Measurements from ENCODE around the gene UGT1A8. TPM values are rescaled to one million over a fixed set of nuclear protein-coding genes. Genes with fewer than 3 reads are reported as not detected.

Gene UGT1A8
- total RNA-seq, 1 donor from 2014 or later: not detected

- Histone ChIP-seq H3K36me3 (no peaks in the 10 kb centered on the region), H3K27ac (no peak overlapping the region), H3K4me1 (no peaks in the 10 kb centered on the region), H3K9me3 (no peaks in the 10 kb centered on the region), H3K27me3 (no peaks in the 10 kb centered on the region), H3K4me3 (no peak overlapping the region)
- DNase-seq (ENCODE audit: low spot score in 2 of 2): peak in 1 of 2 donors; percentile 40
- intact Hi-C loops (cut with DNase I): no loop called here
- TF ChIP-seq CTCF (IDR thresholded peaks at IDR 0.05): no peak
Measured at GRCh38 chr2:233819884-233820773, 202.7 kb downstream of the UGT1A8 start.

GRCh38 chr2:233820774-233821105 lies 203.3 kb downstream of the UGT1A8 start:
- intact Hi-C loops (cut with DNase I): no loop called here
- peak in 1 of 2 donors; percentile 55 for DNase-seq (ENCODE audit: low spot score in 2 of 2)
- H3K27ac ChIP-seq: no peak overlapping the region
- no peaks in the 10 kb centered on the region for H3K4me1 ChIP-seq
- no peak overlapping the region for H3K4me3 ChIP-seq
- no peaks in the 10 kb centered on the region for H3K9me3 ChIP-seq
- no peaks in the 10 kb centered on the region for H3K27me3 ChIP-seq
- TF ChIP-seq CTCF (IDR thresholded peaks at IDR 0.05): no peak
- H3K36me3 ChIP-seq: no peaks in the 10 kb centered on the region

- H3K27ac ChIP-seq: no peak overlapping the region
- H3K27me3 ChIP-seq: no peaks in the 10 kb centered on the region
- no peak for TF ChIP-seq CTCF (IDR thresholded peaks at IDR 0.05)
- H3K4me3 ChIP-seq: no peak overlapping the region
- peak in 1 of 2 donors; percentile 45 for DNase-seq (ENCODE audit: low spot score in 2 of 2)
- H3K4me1 ChIP-seq: no peaks in the 10 kb centered on the region
- H3K36me3 ChIP-seq: no peaks in the 10 kb centered on the region
- no peaks in the 10 kb centered on the region for H3K9me3 ChIP-seq
- intact Hi-C loops (cut with DNase I): no loop called here
Measured at GRCh38 chr2:233821196-233821595, 203.8 kb downstream of the UGT1A8 start.

GRCh38 chr2:233821709-233822100 lies 204.3 kb downstream of the UGT1A8 start:
- TF ChIP-seq CTCF (IDR thresholded peaks at IDR 0.05): no peak
- H3K36me3 ChIP-seq: no peaks in the 10 kb centered on the region
- intact Hi-C loops (cut with DNase I): no loop called here
- no peaks in the 10 kb centered on the region for H3K27me3 ChIP-seq
- no peaks in the 10 kb centered on the region for H3K4me1 ChIP-seq
- no peaks in the 10 kb centered on the region for H3K9me3 ChIP-seq
- no peak overlapping the region for H3K4me3 ChIP-seq
- H3K27ac ChIP-seq: no peak overlapping the region
- no peak for DNase-seq (ENCODE audit: low spot score in 2 of 2)

GRCh38 chr2:233822101-233822771 lies 204.8 kb downstream of the UGT1A8 start:
- Histone ChIP-seq H3K4me1 (no peaks in the 10 kb centered on the region), H3K9me3 (no peaks in the 10 kb centered on the region), H3K4me3 (no peak overlapping the region), H3K27me3 (no peaks in the 10 kb centered on the region), H3K27ac (no peak overlapping the region), H3K36me3 (no peaks in the 10 kb centered on the region)
- no peak for TF ChIP-seq CTCF (IDR thresholded peaks at IDR 0.05)
- DNase-seq (ENCODE audit: low spot score in 2 of 2): no peak
- intact Hi-C loops (cut with DNase I): no loop called here

Other genes starting within 250 kb of the UGT1A8 start
- gene USP40, start 50.9 kb upstream of the UGT1A8 start, total RNA-seq: 42.7 TPM
- gene UGT1A10, start 18.8 kb downstream of the UGT1A8 start, total RNA-seq: not detected
- gene UGT1A9, start 54.3 kb downstream of the UGT1A8 start, total RNA-seq: not detected
- gene UGT1A7, start 64.3 kb downstream of the UGT1A8 start, total RNA-seq: not detected
- gene UGT1A6, start 75.3 kb downstream of the UGT1A8 start, total RNA-seq: 10.6 TPM
- not detected for gene UGT1A5, start 95.3 kb downstream of the UGT1A8 start, total RNA-seq
- not detected for gene UGT1A4, start 101.1 kb downstream of the UGT1A8 start, total RNA-seq
- gene UGT1A3, start 111.4 kb downstream of the UGT1A8 start, total RNA-seq: not detected
- not detected for gene UGT1A1, start 142.6 kb downstream of the UGT1A8 start, total RNA-seq
- not detected for gene MROH2A, start 160.7 kb downstream of the UGT1A8 start, total RNA-seq
- gene HJURP, start 236.9 kb downstream of the UGT1A8 start, total RNA-seq: not detected